ENCODE results near the gene ZNF18.
"Not testable (repeated sequence)": the region's sequence is repeated elsewhere in the genome, so short reads cannot be mapped to it uniquely, and the experiment has no call there.

Gene ZNF18

DNA sequence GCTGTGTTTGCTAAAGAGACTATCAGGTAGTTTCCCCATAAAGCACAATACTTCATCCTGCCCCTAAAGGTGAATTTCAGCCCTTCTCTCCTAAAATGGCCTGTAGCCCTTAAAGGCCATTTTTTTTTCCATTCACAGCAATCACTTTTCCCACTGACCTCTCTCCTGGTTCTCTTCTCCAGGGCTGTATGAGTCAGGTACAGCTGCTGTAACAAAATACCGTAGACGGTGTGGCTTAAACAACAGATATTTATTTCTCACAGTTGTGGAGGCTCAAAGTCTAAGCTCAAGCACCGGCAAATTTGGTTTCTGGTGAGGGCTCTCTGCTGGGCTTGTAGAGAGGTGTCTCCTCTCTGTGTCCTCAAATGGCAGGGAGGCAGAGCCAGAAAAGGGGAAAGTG is 44.7 kb downstream of the ZNF18 start:
- no peak overlapping the region for H3K27ac ChIP-seq
- no peaks in the 10 kb centered on the region for H3K27me3 ChIP-seq (ENCODE audit: insufficient read depth, low read depth)
- H2AFZ ChIP-seq (ENCODE audit: low read depth), result no peak overlapping the region
- H3K4me1 ChIP-seq (ENCODE audit: low read depth, poor library complexity, severe bottlenecking), result no peaks in the 10 kb centered on the region
- TF ChIP-seq, protein P1, sequence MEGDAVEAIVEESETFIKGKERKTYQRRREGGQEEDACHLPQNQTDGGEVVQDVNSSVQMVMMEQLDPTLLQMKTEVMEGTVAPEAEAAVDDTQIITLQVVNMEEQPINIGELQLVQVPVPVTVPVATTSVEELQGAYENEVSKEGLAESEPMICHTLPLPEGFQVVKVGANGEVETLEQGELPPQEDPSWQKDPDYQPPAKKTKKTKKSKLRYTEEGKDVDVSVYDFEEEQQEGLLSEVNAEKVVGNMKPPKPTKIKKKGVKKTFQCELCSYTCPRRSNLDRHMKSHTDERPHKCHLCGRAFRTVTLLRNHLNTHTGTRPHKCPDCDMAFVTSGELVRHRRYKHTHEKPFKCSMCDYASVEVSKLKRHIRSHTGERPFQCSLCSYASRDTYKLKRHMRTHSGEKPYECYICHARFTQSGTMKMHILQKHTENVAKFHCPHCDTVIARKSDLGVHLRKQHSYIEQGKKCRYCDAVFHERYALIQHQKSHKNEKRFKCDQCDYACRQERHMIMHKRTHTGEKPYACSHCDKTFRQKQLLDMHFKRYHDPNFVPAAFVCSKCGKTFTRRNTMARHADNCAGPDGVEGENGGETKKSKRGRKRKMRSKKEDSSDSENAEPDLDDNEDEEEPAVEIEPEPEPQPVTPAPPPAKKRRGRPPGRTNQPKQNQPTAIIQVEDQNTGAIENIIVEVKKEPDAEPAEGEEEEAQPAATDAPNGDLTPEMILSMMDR (conservative IDR thresholded peaks at IDR 0.05; ENCODE audit: low read depth, low read length), result no peak
- H3K79me2 ChIP-seq (ENCODE audit: insufficient read depth, low read depth), result no peaks in the 10 kb centered on the region
- H3K9ac ChIP-seq, result no peak overlapping the region
- H3K4me3 ChIP-seq (IDR thresholded peaks at IDR 0.05; ENCODE audit: insufficient read depth, low read depth, low read length), result no peak overlapping the region
- H3K36me3 ChIP-seq (ENCODE audit: insufficient read depth), result no peaks in the 10 kb centered on the region
- no peaks in the 10 kb centered on the region for H4K20me1 ChIP-seq (ENCODE audit: insufficient read depth)
- H3K4me2 ChIP-seq, result no peak overlapping the region

- Histone ChIP-seq H2AFZ (ENCODE audit: low read depth) (no peak overlapping the region), H3K27me3 (ENCODE audit: insufficient read depth, low read depth) (no peaks in the 10 kb centered on the region), H3K27ac (no peak overlapping the region), H3K4me1 (ENCODE audit: low read depth, poor library complexity, severe bottlenecking) (no peaks in the 10 kb centered on the region), H4K20me1 (ENCODE audit: insufficient read depth) (no peaks in the 10 kb centered on the region), H3K4me2 (no peak overlapping the region), H3K36me3 (ENCODE audit: insufficient read depth) (no peaks in the 10 kb centered on the region), H3K9ac (no peak overlapping the region), H3K79me2 (ENCODE audit: insufficient read depth, low read depth) (no peaks in the 10 kb centered on the region), H3K4me3 (IDR thresholded peaks at IDR 0.05; ENCODE audit: insufficient read depth, low read depth, low read length) (no peak overlapping the region)
- TF ChIP-seq, protein P1 (conservative IDR thresholded peaks at IDR 0.05; ENCODE audit: low read depth, low read length), result no peak
Measured at GRCh38 chr17:11950771-11951519, 46.3 kb downstream of the ZNF18 start.

GRCh38 chr17:11949571-11949970 is 47.7 kb downstream of the ZNF18 start:
- H3K4me3 ChIP-seq (IDR thresholded peaks at IDR 0.05; ENCODE audit: insufficient read depth, low read depth, low read length); H4K20me1 ChIP-seq (ENCODE audit: insufficient read depth); H3K79me2 ChIP-seq (ENCODE audit: insufficient read depth, low read depth); H3K9ac ChIP-seq; H2AFZ ChIP-seq (ENCODE audit: low read depth); H3K36me3 ChIP-seq (ENCODE audit: insufficient read depth); H3K4me1 ChIP-seq (ENCODE audit: low read depth, poor library complexity, severe bottlenecking); H3K4me2 ChIP-seq; H3K27me3 ChIP-seq (ENCODE audit: insufficient read depth, low read depth); H3K27ac ChIP-seq: not testable (repeated sequence)

DNA sequence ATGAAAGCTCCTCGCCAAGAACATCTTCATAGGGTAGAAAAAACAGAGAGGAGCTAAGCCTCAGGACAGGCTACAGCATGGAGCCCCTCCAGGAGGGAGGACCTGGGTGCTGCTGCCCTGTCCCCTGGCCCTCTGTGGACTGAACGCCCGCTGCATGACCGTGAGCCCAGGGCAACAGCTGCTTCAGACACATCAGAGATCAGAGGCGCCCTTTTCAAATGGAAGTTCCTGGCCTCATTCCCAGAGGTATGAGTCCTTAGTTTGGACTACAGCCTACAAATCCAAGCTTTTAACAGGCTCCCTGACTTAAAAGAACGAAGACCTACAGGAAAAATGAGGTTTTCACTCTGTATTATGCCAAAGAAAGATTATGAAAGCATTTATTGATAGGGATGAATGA is 48.5 kb downstream of the ZNF18 start:
- Histone ChIP-seq H3K4me3 (IDR thresholded peaks at IDR 0.05; ENCODE audit: insufficient read depth, low read depth, low read length) (no peak overlapping the region), H2AFZ (ENCODE audit: low read depth) (no peak overlapping the region), H3K79me2 (ENCODE audit: insufficient read depth, low read depth) (no peaks in the 10 kb centered on the region), H3K27me3 (ENCODE audit: insufficient read depth, low read depth) (no peaks in the 10 kb centered on the region), H4K20me1 (ENCODE audit: insufficient read depth) (no peaks in the 10 kb centered on the region), H3K4me2 (no peak overlapping the region), H3K9ac (no peak overlapping the region), H3K4me1 (ENCODE audit: low read depth, poor library complexity, severe bottlenecking) (no peaks in the 10 kb centered on the region), H3K27ac (no peak overlapping the region), H3K36me3 (ENCODE audit: insufficient read depth) (no peaks in the 10 kb centered on the region)
- TF ChIP-seq, protein P1 (conservative IDR thresholded peaks at IDR 0.05; ENCODE audit: low read depth, low read length), result no peak

DNA sequence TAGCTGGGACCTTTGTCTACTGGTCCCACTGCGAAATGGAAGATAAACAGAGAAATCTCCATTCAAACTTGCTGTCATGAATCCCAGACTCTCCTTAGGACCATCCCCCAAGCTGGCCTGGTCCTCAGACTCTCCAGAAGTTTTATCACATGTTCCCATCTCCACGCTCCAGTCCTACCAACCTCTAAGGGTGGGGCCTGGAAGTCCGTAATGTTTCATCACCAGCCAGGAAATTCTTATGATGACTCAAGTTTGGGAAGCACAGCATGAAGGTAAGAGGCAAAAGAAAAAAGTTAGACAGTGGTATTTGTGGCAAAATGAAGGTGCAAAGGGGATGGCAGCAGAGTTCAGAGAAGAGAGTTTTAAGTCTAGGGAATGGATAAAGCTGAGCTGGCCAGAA is 52.7 kb downstream of the ZNF18 start:
- Histone ChIP-seq H3K4me1 (ENCODE audit: low read depth, poor library complexity, severe bottlenecking) (no peaks in the 10 kb centered on the region), H3K9ac (no peak overlapping the region), H2AFZ (ENCODE audit: low read depth) (no peak overlapping the region), H4K20me1 (ENCODE audit: insufficient read depth) (no peaks in the 10 kb centered on the region), H3K4me3 (IDR thresholded peaks at IDR 0.05; ENCODE audit: insufficient read depth, low read depth, low read length) (no peak overlapping the region), H3K36me3 (ENCODE audit: insufficient read depth) (no peaks in the 10 kb centered on the region), H3K27ac (no peak overlapping the region), H3K79me2 (ENCODE audit: insufficient read depth, low read depth) (no peaks in the 10 kb centered on the region), H3K27me3 (ENCODE audit: insufficient read depth, low read depth) (no peaks in the 10 kb centered on the region), H3K4me2 (no peak overlapping the region)
- TF ChIP-seq, protein P1 (conservative IDR thresholded peaks at IDR 0.05; ENCODE audit: low read depth, low read length), result no peak
